ENCODE results near the gene MOGAT2.
"Not testable (repeated sequence)": the region's sequence is repeated elsewhere in the genome, so short reads cannot be mapped to it uniquely, and the experiment has no call there.

MOGAT2 gene

GRCh38 chr11:75717608-75718418 lies at the start of gene MOGAT2:
Gene MOGAT2 (plus strand): TSS chr11:75717838. CDS start chr11:75717889, 51 bp downstream.
- DNase-seq (ENCODE audit: insufficient read length, low spot score): no peak
- FAIRE-seq: no peak

DNA sequence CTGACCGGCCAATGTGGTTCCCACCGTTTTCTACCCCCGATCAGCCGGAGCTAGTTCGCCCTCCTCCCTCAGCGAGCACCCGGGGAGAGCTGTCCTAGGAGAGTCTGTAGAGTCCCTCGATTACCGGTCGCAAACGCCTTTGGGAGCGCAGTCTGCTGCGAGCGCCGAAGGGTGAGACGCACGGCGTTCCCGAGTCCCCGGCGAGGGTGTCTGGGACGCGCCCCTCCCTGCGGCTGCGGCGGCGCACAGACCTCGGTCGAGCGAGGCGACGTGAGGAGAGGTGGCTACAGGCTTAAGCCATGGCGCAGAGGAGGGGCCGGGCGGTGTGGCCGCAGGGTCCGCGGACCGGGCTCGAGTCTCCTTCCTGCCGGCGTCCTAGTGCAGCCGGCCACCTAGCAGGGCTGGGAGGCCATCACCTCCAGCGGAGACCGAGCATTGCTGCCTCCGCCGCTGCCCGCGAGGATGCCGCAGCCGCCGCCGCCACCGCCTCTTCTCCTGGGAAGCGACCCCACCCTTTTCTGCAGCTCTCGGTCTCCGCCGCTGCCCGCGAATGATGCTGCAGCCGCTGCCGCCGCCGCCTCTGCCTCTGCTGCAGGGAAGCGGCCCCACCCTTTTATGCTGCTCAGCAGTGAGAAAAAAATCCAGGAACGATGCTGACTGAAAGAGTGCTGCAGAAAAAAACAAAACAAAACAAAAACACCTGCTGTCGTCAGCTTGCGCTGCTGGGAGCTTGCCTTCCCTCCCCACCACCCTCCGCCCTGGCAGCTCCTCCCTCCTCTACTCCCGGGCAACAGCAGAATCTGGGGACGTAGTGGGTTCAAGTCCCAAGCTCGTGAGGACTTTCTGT lies 49.0 kb upstream of the MOGAT2 start, which contains the start of gene MAP6:
Gene MAP6, minus strand, starts transcription at position 588 of the 847 bp plus-strand sequence. CDS start 669 bp downstream, outside the sequence.
- DNase-seq (ENCODE audit: insufficient read length, low spot score) (peak; percentile 29), FAIRE-seq (no peak)

DNA sequence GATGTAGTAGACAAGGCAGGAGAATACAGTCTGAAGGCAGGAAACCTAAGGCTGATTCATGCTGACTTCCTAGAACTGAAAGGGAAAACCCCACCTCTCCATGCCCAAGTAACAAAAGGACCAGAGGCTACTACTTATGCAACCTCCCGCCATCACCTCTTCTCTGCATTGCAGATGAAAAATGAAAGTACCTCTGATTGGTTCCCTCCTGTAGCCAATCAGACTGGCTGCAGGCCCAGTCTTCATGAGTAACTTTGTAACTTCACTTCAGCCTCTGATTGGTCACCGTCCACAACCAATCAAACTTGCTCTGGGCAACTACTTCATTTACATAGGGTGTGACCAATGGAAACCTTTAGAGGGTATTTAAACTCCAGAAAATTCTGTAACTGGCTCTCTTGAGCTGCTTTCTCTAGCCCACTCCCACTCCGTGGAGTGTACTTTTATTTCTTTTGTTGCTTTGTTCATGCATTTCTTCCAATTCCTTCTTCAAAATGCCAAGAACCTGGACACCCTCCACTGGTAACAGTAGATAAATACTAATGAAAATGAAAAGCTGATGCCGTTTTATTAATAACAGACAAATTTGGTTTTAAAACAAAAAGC lies 43.6 kb upstream of the MOGAT2 start:
- DNase-seq (ENCODE audit: insufficient read length, low spot score) (no peak), FAIRE-seq (no peak)

DNA sequence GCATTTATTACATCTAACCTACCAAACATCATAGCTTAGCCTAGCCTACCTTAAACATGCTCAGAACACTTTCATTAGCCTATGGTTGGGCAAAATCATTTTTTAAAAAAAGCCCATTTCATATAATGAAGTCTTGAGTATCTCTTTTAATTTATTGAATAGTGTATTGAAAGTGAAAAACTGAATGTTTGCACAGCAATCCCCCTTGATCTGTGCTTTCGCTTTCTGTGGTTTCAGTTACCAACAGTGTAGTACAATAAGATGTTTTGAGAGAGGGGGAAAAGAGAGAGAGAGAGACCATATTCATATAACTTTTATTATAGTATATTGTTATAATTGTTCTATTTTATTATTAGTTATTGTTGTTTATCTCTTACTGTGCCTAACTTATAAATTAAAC lies 40.4 kb upstream of the MOGAT2 start:
- DNase-seq (ENCODE audit: insufficient read length, low spot score): no peak
- FAIRE-seq: no peak

DNA sequence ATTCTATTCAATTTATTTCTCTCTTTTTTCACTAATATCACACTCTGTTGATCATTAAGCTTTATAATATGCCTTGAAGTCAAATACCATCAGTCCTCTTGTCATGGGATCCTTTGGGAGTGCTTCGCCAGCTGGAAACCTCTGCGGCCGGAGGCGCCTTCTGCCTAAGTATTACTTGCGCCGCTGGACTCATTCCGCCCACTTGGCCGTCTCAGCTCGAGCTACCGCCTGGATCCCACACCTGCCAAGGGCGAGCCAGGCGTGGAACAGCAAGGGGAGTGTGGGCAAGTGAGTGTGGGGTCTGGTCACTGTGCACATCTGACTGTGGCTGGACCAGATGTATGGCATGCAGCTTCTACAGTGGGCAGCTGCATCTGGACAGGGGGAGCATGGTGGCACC lies 39.7 kb upstream of the MOGAT2 start:
- DNase-seq (ENCODE audit: insufficient read length, low spot score): no peak

DNA sequence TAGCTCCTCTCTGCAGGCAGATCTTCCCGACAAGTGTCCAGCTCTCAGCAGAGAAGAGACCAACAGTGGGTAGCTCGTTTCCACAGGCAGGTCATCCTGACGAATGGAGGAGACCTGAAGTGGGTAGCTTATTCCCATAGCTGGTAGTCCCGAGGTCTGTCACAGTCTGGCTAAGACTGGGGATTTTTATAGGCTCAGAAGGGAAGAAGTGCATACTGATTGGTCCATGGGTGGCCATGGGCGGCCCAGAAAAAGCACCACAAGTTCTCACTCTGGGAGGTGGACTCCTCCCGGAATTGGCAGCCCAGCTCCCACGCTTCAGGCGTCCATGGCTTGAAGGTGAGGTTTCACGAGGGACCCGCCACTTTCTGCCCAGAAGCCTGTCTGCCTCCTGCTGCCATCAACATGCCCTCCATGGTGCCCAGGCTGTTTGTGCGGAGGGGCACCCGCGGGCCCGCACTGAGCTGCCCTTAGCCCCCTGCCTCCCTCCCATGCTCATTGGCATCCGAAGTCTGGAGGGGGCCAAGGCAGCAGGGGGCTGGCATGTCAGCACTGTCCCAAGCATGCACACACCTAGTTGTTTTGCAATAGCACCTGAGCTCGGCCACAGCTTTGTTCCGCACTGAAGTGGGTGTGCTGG lies 38.9 kb upstream of the MOGAT2 start:
- no peak for FAIRE-seq

More for the DNA sequence above, 39.7 kb upstream of the MOGAT2 start:
- no peak for FAIRE-seq

GRCh38 chr11:75679566-75679965 lies 38.1 kb upstream of the MOGAT2 start:
- no peak for DNase-seq (ENCODE audit: insufficient read length, low spot score)
- no peak for FAIRE-seq

More for the DNA sequence above, 38.9 kb upstream of the MOGAT2 start:
- no peak for DNase-seq (ENCODE audit: insufficient read length, low spot score)

DNA sequence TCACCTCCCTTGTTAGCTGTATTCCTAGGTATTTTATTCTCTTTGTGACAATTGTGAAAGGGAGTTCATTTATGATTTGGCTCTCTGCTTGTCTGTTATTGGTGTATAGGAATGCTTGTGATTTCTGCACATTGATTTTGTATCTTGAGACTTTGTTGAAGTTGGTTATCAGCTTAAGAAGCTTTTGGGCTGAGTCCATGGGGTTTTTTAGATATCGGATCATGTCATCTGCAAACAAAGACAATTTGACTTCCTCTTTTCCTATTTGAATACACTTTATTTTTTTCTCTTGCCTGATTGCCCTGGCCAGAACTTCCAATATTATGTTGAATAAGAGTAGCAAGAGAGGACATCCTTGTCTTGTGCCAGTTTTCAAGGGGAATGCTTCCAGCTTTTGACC lies 33.8 kb upstream of the MOGAT2 start:
- not testable (repeated sequence) for DNase-seq (ENCODE audit: insufficient read length, low spot score); FAIRE-seq

DNA sequence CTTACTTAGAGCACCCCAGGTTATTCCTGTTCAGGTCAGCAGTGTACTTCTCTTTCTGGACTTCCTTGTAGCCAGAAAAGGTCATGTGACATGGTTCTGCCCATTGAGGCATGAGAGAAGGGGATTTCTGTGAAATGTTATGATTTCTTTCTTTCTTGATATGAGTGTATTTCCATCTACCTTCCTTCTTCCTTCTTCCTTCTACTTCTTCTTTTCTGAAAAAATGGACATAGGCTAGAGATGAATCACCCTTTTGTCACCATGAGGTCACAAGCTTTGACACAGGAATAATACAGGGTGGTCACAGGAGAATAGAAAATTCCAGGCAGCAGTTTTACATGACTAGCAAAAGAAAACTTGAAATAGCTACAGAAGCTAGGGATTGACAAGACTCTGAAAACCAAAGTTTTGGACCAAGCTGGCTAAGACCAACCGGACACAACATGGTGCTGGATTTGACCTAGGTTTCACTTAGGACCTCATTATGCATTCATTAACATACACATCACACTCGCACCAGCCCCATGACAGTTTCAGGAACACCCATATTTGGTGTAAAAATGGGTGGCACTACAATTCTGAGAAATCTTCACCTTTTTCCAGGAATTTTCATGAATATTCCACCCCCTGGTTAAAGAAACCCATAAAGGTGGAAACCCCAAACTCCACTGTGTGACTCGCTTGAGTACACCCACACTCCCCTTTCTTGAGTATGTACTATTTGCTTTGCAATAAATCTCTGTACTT lies 27.6 kb upstream of the MOGAT2 start:
- DNase-seq (ENCODE audit: insufficient read length, low spot score) (no peak), FAIRE-seq (no peak)

DNA sequence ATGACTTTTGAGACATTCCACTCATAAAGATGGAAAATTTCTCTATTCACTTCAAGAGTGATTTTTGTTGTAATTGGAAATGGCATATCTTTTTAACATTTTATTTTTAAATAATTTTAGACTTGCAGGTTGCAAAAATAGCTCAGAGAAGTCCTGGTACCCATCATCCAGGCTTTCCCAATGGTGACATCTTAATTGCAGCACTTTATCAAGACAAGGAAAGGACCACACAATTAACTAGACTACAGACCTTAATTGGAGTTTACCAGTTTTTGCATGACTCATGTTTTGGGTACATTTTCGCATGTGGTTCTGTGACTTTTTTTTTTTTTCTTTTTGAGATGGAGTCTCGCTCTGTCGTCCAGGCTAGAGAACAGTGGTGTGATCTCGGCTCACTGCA lies 25.8 kb upstream of the MOGAT2 start:
- no peak for DNase-seq (ENCODE audit: insufficient read length, low spot score)
- no peak for FAIRE-seq

DNA sequence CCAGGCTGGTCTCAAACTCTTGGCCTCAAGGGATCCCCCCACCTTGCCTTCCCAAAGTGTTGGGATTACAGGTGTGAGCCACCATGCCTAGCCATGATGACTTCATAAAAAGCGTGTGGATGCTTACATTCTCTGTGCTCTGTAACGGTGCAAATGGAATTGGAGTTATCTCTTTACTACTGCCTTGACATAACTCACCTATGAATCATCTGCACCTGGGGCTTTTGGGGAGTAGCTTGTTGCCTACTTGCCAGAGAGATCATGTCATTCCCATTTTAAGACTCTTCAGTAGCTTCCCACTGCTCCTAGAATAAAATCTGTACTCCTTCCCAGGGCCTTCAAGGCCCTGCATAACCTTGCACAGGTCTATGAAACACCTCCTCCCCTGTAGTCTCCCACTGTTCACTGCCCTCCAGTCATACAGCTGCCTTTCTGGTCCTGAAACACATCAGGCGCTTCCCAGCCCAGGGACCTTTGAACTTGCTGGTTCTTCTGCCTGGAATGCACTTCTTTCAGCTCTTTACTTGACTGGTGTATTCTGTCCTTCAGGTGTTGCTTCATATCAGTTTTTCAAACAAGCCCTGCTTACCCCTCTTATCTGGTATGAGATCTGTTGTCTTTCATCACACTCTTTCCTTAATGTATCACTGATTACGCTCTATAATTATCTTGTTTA lies 19.6 kb upstream of the MOGAT2 start:
- peak; percentile 59 for FAIRE-seq
- DNase-seq (ENCODE audit: insufficient read length, low spot score): no peak

DNA sequence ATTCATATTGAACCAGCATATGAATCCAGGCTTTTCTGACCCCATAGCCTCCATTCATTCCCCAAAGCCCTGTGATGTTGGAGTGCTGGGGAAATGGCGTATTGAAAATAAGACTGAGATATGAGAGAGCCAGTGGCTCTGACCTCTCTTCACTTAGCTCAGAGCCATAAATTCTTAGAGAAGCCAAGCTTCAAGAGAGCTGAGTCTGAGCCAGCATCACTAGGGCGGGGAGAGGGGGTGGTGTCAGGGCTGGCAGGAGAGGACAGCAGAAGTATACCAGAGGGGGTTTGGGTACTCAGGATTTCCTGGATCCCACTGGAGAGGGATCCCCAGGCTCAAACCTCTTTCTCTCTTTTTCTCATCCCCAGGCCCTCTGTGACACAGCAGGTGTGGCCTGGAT lies 16.7 kb upstream of the MOGAT2 start:
- DNase-seq (ENCODE audit: insufficient read length, low spot score): no peak
- no peak for FAIRE-seq

DNA sequence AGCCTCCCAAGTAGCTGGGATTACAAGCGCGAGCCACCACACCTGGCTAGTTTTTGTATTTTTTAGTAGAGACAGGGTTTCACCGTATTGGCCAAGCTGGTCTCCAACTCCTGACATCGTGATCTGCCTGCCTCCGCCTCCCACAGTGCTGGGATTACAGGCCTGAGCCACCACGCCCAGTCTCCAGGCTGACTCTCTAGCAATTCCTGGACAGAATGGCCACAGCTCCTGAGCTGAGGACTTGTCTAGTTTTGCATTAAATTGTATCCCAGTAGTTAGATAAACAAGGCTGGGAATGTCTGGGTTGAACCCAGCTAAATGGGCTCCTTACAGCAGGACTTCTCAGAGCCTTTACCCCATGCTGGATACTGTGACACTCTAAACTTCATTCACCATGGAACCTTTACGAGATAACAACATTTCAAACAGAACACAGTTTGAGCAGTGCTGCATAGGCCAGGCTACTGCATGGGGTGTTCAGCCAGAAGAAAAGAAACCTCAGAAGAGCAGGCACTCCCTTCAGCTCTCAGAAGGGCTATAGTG lies 13.9 kb upstream of the MOGAT2 start:
- no peak for DNase-seq (ENCODE audit: insufficient read length, low spot score)
- FAIRE-seq: no peak

DNA sequence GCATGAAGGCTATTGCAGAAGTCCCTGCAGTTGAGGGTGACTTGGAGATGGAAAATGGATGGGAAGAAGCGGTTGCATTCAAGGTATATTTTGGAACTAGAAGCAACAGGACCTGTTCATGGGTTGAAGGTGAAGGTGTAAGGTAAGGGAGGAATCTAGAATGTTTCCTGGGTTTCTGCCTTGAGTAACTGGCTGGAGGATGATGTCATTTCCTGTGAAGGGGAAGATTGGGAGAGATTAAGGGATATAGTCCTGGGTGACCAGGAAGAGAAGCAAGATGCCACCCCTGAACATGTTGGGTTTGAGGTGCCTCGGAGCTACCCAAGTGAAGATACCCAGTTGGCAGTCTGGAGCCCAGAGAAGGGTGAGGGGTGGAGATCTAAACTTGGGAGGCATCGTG lies 12.1 kb upstream of the MOGAT2 start:
- FAIRE-seq: no peak
- no peak for DNase-seq (ENCODE audit: insufficient read length, low spot score)

GRCh38 chr11:75706260-75706729 lies 11.3 kb upstream of the MOGAT2 start:
- peak; percentile 89 for DNase-seq (ENCODE audit: insufficient read length, low spot score)
- FAIRE-seq: peak; percentile 95

DNA sequence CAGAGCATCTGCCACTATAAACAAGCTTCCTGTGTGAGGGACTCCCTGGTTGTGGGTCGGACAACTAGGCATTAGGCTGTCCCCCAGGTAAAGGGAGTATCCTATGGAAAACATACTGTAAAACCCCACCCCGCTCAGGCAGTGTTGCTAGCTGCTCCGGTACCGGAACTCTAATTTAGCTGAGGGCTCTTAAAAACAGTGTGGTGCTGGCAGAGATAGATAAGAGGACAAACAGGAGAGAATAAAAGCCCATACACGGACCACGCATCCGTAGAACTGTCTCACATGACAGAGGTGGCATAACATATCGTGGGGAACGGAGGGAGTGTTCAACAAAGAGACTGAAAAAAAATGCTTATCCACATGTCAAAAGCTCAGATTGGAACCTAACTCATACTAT lies 3.4 kb upstream of the MOGAT2 start:
- FAIRE-seq (no peak), DNase-seq (ENCODE audit: insufficient read length, low spot score) (no peak)

DNA sequence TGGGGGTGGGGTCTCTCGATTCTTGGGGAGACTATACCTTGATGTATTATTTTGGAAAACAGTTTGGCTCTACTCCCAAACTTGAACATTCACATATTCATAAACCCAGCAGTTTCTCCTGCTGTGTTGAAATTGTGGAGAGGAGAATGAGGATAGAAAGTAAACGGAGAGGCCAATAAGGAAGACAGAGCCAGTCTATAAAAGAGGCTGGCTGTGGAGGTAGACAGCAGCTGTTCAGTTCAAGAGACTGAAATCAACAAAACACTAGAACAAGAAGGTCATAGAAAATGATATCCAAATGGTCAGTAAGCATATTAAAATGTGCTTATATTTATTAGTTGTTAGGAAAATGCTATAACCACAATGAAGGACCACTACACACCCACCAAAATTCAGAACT lies 1.9 kb upstream of the MOGAT2 start:
- FAIRE-seq: no peak

DNA sequence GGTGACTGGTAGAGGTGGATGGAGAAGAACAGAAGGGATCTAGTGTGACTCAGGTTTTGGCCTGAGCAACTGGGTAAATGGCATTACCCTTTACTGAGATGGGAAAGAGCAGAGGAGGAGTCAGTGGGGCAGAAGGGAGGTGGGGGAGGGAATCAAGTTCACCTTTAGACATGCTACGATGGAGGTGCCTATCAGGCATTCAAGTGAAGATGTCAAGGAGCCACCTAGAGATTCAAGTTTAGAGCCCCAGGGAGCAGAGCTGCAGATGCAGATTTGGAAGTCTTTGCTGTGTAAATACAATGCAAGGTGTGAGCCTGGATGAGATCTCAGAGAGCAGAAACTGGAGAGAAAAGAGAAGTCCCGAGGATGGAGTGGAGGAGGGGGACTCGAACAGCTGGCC lies 979 bp upstream of the MOGAT2 start:
- no peak for FAIRE-seq
- no peak for DNase-seq (ENCODE audit: insufficient read length, low spot score)

More for the DNA sequence above, 1.9 kb upstream of the MOGAT2 start:
- no peak for DNase-seq (ENCODE audit: insufficient read length, low spot score)

Data from HTR-8/SVneo (cell line).